OCI-LY3 (cell line): ENCODE data around the gene FYN.

Source experiments
- CTCF ChIP-seq: fragments of 200-600, 300-600 bp; sonication (generic); IDR thresholded peaks from 2 replicates; pipeline ENCODE4 v1.5.1; 2014; ENCODE audit warnings: antibody characterized with exemption, low read length, low read depth
- EZH2phosphoT487 ChIP-seq: fragments of 200-600 bp; shearing (Covaris generic); IDR thresholded peaks from 2 replicates; pipeline ENCODE4 v1.6.1; 2018; ENCODE audit warnings: antibody characterized with exemption, mixed run types, low read depth

DNA sequence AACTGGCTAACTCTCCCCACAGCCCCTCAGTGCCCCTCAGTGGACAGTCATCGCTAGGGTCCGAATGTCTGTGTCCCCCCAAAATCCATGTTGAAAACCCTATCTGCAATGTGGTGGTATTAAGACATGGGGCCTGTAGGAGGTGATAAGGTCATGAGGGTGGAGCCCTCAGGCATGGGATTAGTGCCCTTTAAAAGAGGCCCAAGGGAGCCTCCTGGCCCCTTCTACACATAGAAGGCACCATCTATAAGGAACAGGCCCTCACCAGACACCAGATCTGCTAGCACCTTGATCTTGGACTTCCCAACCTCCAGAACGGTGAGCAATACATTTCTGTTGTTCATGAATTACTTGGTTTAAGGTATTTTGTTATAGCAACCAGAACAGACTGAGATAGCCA, 260.9 kb downstream of the FYN start:
- TF ChIP-seq CTCF (no peak), EZH2phosphoT487 (no peak)
